ENCODE measurements around the gene POLE. TPM values are rescaled to one million over a fixed set of nuclear protein-coding genes. Genes with fewer than 3 reads are reported as not detected.

The POLE gene
- total RNA-seq, 2 experiments from 2014 or later, result 157 to 230 TPM

DNA sequence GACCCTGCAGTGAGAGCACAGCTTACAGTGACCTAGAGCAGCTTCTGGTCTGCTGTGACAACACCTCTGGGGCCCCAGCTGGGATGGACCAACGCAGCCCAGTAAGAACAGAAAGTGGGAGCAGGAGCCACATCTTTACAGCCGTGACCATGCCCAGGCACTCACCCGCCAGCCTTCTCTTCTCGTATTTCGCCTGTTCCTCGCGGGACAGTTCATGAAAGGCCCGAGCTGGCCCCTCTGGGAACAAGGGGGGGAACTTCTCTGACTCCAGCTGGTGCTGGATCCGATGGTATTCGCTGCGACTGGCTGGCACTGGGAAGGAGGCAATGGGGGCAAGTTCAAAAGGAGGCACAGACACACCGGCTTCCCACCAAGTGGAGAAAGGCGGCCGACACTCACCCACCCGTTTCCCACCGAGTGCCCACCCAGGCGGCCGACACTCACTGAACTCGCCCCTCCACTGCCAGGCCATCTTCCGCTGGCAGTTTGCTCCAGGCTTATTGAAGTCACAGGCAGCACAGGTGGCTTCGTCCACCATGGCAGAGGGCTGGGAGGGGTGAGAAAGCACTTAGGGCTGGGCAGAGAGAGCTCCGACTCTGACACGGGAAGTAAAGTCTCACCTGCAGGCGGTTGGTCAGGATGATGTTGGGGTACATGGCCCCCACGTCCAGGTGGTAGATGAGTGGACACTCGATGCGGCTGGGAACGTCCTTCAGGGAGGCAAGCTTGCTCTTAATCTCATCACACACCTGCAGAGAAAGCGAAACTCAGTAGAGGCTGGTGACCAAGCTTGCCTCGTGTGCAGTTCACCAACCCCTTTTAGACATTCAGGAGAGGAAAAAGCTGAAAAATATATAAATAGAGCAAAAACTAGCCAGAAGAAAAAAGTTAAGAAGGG lies 18.7 kb downstream of the POLE start:
- Histone ChIP-seq H3K9me2 (ENCODE audit: insufficient read depth, low read length) (no peaks in the 10 kb centered on the region), H3K27ac (ENCODE audit: low read depth, low read length, poor library complexity, severe bottlenecking) (no peak overlapping the region), H2AFZ (ENCODE audit: low read length) (no peak overlapping the region), H3K79me2 (ENCODE audit: insufficient read depth, low read depth, low read length) (no peaks in the 10 kb centered on the region), H3K36me3 (ENCODE audit: insufficient read depth, low read length) (peaks cover 96% of the 10 kb centered on the region), H3K4me2 (ENCODE audit: low read length) (no peak overlapping the region), H3K4me1 (ENCODE audit: insufficient read depth, low read length, poor library complexity, severe bottlenecking) (no peaks in the 10 kb centered on the region), H3K4me3 (ENCODE audit: low read depth, low read length, poor library complexity, severe bottlenecking) (no peak overlapping the region), H3K9me3 (ENCODE audit: low read length) (no peaks in the 10 kb centered on the region), H4K20me1 (ENCODE audit: insufficient read depth, low read length) (no peaks in the 10 kb centered on the region; the same call in 1 of the 2 replicates)
- CTCF ChIA-PET (ENCODE audit: unreplicated experiment), result no interaction called here
- intact Hi-C loops (cut with micrococcal nuclease; ENCODE audit: unreplicated experiment), result no loop called here
- no TSS peak for BruUV-seq (replicated peaks)
- no peak for TF ChIP-seq EZH2phosphoT487 (IDR thresholded peaks at IDR 0.05; ENCODE audit: borderline replicate concordance, low read depth, low read length)
- TF ChIP-seq, protein P1, sequence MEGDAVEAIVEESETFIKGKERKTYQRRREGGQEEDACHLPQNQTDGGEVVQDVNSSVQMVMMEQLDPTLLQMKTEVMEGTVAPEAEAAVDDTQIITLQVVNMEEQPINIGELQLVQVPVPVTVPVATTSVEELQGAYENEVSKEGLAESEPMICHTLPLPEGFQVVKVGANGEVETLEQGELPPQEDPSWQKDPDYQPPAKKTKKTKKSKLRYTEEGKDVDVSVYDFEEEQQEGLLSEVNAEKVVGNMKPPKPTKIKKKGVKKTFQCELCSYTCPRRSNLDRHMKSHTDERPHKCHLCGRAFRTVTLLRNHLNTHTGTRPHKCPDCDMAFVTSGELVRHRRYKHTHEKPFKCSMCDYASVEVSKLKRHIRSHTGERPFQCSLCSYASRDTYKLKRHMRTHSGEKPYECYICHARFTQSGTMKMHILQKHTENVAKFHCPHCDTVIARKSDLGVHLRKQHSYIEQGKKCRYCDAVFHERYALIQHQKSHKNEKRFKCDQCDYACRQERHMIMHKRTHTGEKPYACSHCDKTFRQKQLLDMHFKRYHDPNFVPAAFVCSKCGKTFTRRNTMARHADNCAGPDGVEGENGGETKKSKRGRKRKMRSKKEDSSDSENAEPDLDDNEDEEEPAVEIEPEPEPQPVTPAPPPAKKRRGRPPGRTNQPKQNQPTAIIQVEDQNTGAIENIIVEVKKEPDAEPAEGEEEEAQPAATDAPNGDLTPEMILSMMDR (conservative IDR thresholded peaks at IDR 0.05; ENCODE audit: low read length), result no peak
- DNase-seq (ENCODE audit: low spot score), result no peak
- POLR2A ChIA-PET, result no interaction called here

DNA sequence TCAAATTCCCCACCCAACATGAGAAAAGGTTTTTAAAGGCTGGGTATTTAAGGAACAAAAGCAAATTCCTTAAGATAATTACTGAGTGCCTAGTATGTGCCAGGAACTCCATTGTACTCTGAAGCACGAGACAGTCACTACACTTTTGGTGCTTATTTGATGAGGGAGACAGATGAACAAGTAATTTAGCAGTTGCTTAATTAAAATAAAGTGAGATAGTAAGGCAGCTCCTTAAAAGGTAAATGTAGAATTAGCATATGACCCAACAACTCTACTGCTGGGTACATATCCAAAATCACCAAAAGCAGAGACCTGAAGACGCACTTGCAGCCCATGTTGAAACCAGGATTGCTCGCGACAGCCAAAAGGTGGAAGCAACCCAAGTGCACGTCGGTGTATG lies 21.3 kb downstream of the POLE start:
- Histone ChIP-seq H3K4me3 (ENCODE audit: low read depth, low read length, poor library complexity, severe bottlenecking) (no peak overlapping the region), H3K4me2 (ENCODE audit: low read length) (no peak overlapping the region), H4K20me1 (ENCODE audit: insufficient read depth, low read length) (no peaks in the 10 kb centered on the region; the same call in 1 of the 2 replicates), H3K9me3 (ENCODE audit: low read length) (no peaks in the 10 kb centered on the region), H3K79me2 (ENCODE audit: insufficient read depth, low read depth, low read length) (no peaks in the 10 kb centered on the region), H3K9me2 (ENCODE audit: insufficient read depth, low read length) (no peaks in the 10 kb centered on the region), H3K36me3 (ENCODE audit: insufficient read depth, low read length) (peaks cover 96% of the 10 kb centered on the region), H3K27ac (ENCODE audit: low read depth, low read length, poor library complexity, severe bottlenecking) (no peak overlapping the region), H2AFZ (ENCODE audit: low read length) (no peak overlapping the region), H3K4me1 (ENCODE audit: insufficient read depth, low read length, poor library complexity, severe bottlenecking) (no peaks in the 10 kb centered on the region)
- ChIA-PET POLR2A (interaction anchor here (0.7 kb wide), 1 partner anchor 30 kb away, joined by 3 read pairs; no protein-coding TSS in a partner anchor), CTCF (ENCODE audit: unreplicated experiment) (no interaction called here)
- BruUV-seq (replicated peaks), result no TSS peak
- no peak for DNase-seq (ENCODE audit: low spot score)
- intact Hi-C loops (cut with micrococcal nuclease; ENCODE audit: unreplicated experiment), result no loop called here
- TF ChIP-seq, protein P1 (conservative IDR thresholded peaks at IDR 0.05; ENCODE audit: low read length), result no peak
- TF ChIP-seq EZH2phosphoT487 (IDR thresholded peaks at IDR 0.05; ENCODE audit: borderline replicate concordance, low read depth, low read length), result no peak

DNA sequence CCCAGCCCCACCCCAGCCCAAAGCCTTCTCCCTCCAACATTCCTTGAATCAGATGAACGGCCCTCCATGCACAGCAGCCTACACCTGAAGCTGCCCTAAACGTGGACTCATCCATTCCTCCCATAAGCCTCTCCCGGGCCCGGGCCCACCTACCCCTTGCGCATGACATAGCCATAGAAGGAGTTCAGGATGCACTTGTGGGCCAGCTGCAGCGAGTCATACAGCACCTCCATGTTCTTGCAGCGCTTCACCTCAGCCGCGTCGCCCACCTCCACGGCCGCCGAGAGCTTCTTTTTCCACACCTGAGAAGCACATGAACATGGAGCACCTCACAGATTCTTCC lies 22.0 kb downstream of the POLE start:
- Histone ChIP-seq H3K4me3 (ENCODE audit: low read depth, low read length, poor library complexity, severe bottlenecking) (no peak overlapping the region), H3K9me3 (ENCODE audit: low read length) (no peaks in the 10 kb centered on the region), H3K4me1 (ENCODE audit: insufficient read depth, low read length, poor library complexity, severe bottlenecking) (no peaks in the 10 kb centered on the region), H3K36me3 (ENCODE audit: insufficient read depth, low read length) (peaks cover 100% of the 10 kb centered on the region), H4K20me1 (ENCODE audit: insufficient read depth, low read length) (no peaks in the 10 kb centered on the region; the same call in 1 of the 2 replicates), H3K27ac (ENCODE audit: low read depth, low read length, poor library complexity, severe bottlenecking) (no peak overlapping the region), H3K79me2 (ENCODE audit: insufficient read depth, low read depth, low read length) (no peaks in the 10 kb centered on the region), H3K9me2 (ENCODE audit: insufficient read depth, low read length) (no peaks in the 10 kb centered on the region), H3K4me2 (ENCODE audit: low read length) (no peak overlapping the region), H2AFZ (ENCODE audit: low read length) (no peak overlapping the region)
- no peak for DNase-seq (ENCODE audit: low spot score)
- no peak for TF ChIP-seq EZH2phosphoT487 (IDR thresholded peaks at IDR 0.05; ENCODE audit: borderline replicate concordance, low read depth, low read length)
- TF ChIP-seq, protein P1 (conservative IDR thresholded peaks at IDR 0.05; ENCODE audit: low read length), result no peak
- ChIA-PET POLR2A (interaction anchor here (0.7 kb wide), 1 partner anchor 31 kb away, joined by 3 read pairs; no protein-coding TSS in a partner anchor), CTCF (ENCODE audit: unreplicated experiment) (no interaction called here)
- BruUV-seq (replicated peaks), result no TSS peak
- intact Hi-C loops (cut with micrococcal nuclease; ENCODE audit: unreplicated experiment), result no loop called here
